PC-3 (cell line): ENCODE data around the gene MRGPRX2. TPM values are rescaled to one million over a fixed set of nuclear protein-coding genes. Genes with fewer than 3 reads are reported as not detected.

Experiments used
- ATAC-seq: fragments of 200-7000 bp; cut with Tn5 transposase; 2 replicates; pipeline ENCODE4 v1.9.1; 2020; ENCODE audit warnings: mild to moderate bottlenecking, moderate library complexity
- BruUV-seq: library from RNA; stranded (reverse); fragments of 400-500 nt; replicated peaks from 2 replicates; lab custom pipeline; 2021; lab: Mats Ljungman, UMichigan
- CTCF ChIA-PET: fragments of 300-600 bp; sonication (Branson Sonifier 250); formaldehyde crosslinking; loops from one replicate; lab custom pipeline; 2022; ENCODE audit warnings: antibody characterized with exemption; lab: Charles Lee
- POLR2A ChIA-PET: fragments of 300-600 bp; sonication (Branson Sonifier 250); formaldehyde crosslinking; loops from one replicate; lab custom pipeline; 2022; ENCODE audit warnings: antibody characterized with exemption; ENCODE audit not compliant: unreplicated experiment; lab: Charles Lee
- DNase-seq: peaks from one replicate; pipeline ENCODE4 v3.0.0-alpha.2; 2015
- H2AFZ ChIP-seq: fragments of 300-600 bp; sonication (generic); 2 replicates; pipeline ENCODE4 v1.6.0; 2016; ENCODE audit warnings: antibody characterized with exemption, low read length
- H3F3A ChIP-seq: fragments of 300-600 bp; sonication (generic); one replicate; pipeline ENCODE4 v1.6.0; 2017; ENCODE audit warnings: antibody characterized with exemption, low read length, control low read depth, mild to moderate bottlenecking; ENCODE audit not compliant: unreplicated experiment
- H3K27ac ChIP-seq: fragments of 300-600 bp; sonication (generic); 2 replicates; pipeline ENCODE4 v1.5.1; 2016; ENCODE audit warnings: mild to moderate bottlenecking, low read length
- H3K27me3 ChIP-seq: fragments of 300-600 bp; sonication (generic); 2 replicates; pipeline ENCODE4 v1.6.1; 2016; ENCODE audit warnings: low read length, mixed read lengths
- H3K36me3 ChIP-seq: fragments of 300-600 bp; sonication (generic); 2 replicates; pipeline ENCODE4 v1.6.1; 2016; ENCODE audit warnings: low read depth, mixed run types, low read length, mixed read lengths
- H3K4me1 ChIP-seq: fragments of 300-600 bp; sonication (generic); 2 replicates; pipeline ENCODE4 v1.5.1; 2016; ENCODE audit warnings: low read length; ENCODE audit not compliant: insufficient read depth
- H3K4me2 ChIP-seq: fragments of 300-600 bp; sonication (generic); 2 replicates; pipeline ENCODE4 v1.6.0; 2016; ENCODE audit warnings: low read length
- H3K4me3 ChIP-seq: fragments of 300-600 bp; sonication (generic); 2 replicates; pipeline ENCODE4 v1.5.1; 2016; ENCODE audit warnings: mild to moderate bottlenecking, low read length, mixed read lengths
- H3K79me2 ChIP-seq: fragments of 300-600 bp; sonication (generic); 2 replicates; pipeline ENCODE4 v1.6.1; 2017; ENCODE audit warnings: low read length, mixed read lengths
- H3K9ac ChIP-seq: fragments of 300-600 bp; sonication (generic); 2 replicates; pipeline ENCODE4 v1.6.0; 2016; ENCODE audit warnings: mild to moderate bottlenecking, low read length
- H3K9me2 ChIP-seq: fragments of 300-600 bp; sonication (generic); replicated peaks from 2 replicates; pipeline ENCODE4 v1.6.1; 2016; ENCODE audit warnings: mixed run types, low read length, mixed read lengths
- H3K9me3 ChIP-seq: fragments of 300-600 bp; sonication (generic); 2 replicates; pipeline ENCODE4 v1.6.1; 2016; ENCODE audit warnings: low read length, mixed read lengths
- H4K20me1 ChIP-seq: fragments of 300-600 bp; sonication (generic); 2 replicates; pipeline ENCODE4 v1.6.1; 2016; ENCODE audit warnings: low read length, mixed read lengths
- CTCF ChIP-seq: fragments of 300-600 bp; sonication (generic); conservative IDR thresholded peaks from 2 replicates; pipeline ENCODE4 v1.5.1; 2017; ENCODE audit warnings: antibody characterized with exemption, low read depth, mild to moderate bottlenecking, low read length
- EZH2 ChIP-seq: fragments of 300-600 bp; sonication (generic); IDR thresholded peaks from one replicate; pipeline ENCODE4 v1.6.1; 2017; ENCODE audit warnings: antibody characterized with exemption, mild to moderate bottlenecking, low read length; ENCODE audit not compliant: unreplicated experiment
- EZH2phosphoT487 ChIP-seq: fragments of 300-600 bp; sonication (generic); IDR thresholded peaks from 2 replicates; pipeline ENCODE4 v1.6.1; 2018; ENCODE audit warnings: mild to moderate bottlenecking, antibody characterized with exemption, low read length, borderline replicate concordance
- intact Hi-C: fragments of 100-400 bp; cut with micrococcal nuclease; formaldehyde crosslinking; loops from 2 replicates; pipeline ENCODE4 v1.9.0; 2023
- total RNA-seq: library from RNA; depleted of rRNA; stranded (reverse); fragments of >200 nt; gene quantifications from 2 replicates; pipeline ENCODE4 v1.2.3, GENCODE V29; 2014; rRNA removed

MRGPRX2 gene
- total RNA-seq, 1 experiment from 2014 or later, result not detected

- no peaks in the 10 kb centered on the region for H3K27me3 ChIP-seq
- peak overlapping the region; percentile 51; the same call in 1 of the 2 replicates for H3K4me2 ChIP-seq
- no peaks in the 10 kb centered on the region for H3K36me3 ChIP-seq
- H3K9me3 ChIP-seq, result no peaks in the 10 kb centered on the region
- TF ChIP-seq EZH2 (no peak), EZH2phosphoT487 (no peak), CTCF (no peak)
- peaks cover 16% of the 10 kb centered on the region for H3K4me1 ChIP-seq
- H3K4me3 ChIP-seq, result no peak overlapping the region
- ATAC-seq (no peak), DNase-seq (no peak)
- no TSS peak for BruUV-seq
- no peaks in the 10 kb centered on the region for H3K79me2 ChIP-seq
- H3K9me2 ChIP-seq, result no peaks in the 10 kb centered on the region; the same call in 1 of the 2 replicates
- H3F3A ChIP-seq, result no peaks in the 10 kb centered on the region
- intact Hi-C loops, result no loop called here
- H4K20me1 ChIP-seq, result no peaks in the 10 kb centered on the region
- no peak overlapping the region for H3K9ac ChIP-seq
- ChIA-PET POLR2A (interaction anchor here (0.6 kb wide), 1 partner anchor 136 kb away, joined by 4 read pairs; no protein-coding TSS in a partner anchor), CTCF (no interaction called here)
- H2AFZ ChIP-seq, result no peak overlapping the region
- H3K27ac ChIP-seq, result peak overlapping the region; percentile 90
Observed at GRCh38 chr11:19012636-19013035, 47.9 kb downstream of the MRGPRX2 start.

Other genes with a start within 250 kb of the MRGPRX2 start
- gene MRGPRX1, start 121.3 kb downstream of the MRGPRX2 start, total RNA-seq, result not detected in 2 replicates
- 13.5 and 21.2 TPM in 2 replicates for gene ZDHHC13, start 56.5 kb upstream of the MRGPRX2 start, total RNA-seq
- not detected in 2 replicates for gene CSRP3, start 141.3 kb upstream of the MRGPRX2 start, total RNA-seq
- 11.9 and 12.3 TPM in 2 replicates for gene E2F8, start 180.2 kb upstream of the MRGPRX2 start, total RNA-seq